HCEC 1CT (cell line): ENCODE measurements around the gene DAW1.
"Not testable (repeated sequence)": the region's sequence is repeated elsewhere in the genome, so short reads cannot be mapped to it uniquely, and the experiment has no call there.

Source experiments
- DNase-seq: peaks from one replicate; pipeline ENCODE4 v3.0.0-alpha.2; 2017

Gene DAW1

DNA sequence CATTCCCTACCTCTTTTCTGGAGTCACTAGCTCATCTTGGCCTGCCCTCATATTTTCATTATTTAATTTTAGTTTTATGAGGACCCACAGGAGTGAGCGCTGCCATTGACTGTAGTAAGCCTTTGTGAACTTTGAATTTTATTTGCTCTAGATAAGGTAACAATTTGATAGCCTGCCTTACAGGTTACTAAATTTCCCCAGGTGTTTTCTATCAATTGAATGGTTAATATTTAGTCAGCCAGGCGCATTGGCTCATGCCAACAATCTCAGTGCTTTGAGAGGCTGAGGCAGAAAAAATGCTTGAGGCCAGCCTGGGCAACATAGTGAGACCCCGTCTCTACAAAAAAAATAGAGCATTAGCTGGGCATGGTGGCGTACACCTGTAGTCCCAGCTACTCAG lies 50.2 kb downstream of the DAW1 start:
- DNase-seq = no peak

DNA sequence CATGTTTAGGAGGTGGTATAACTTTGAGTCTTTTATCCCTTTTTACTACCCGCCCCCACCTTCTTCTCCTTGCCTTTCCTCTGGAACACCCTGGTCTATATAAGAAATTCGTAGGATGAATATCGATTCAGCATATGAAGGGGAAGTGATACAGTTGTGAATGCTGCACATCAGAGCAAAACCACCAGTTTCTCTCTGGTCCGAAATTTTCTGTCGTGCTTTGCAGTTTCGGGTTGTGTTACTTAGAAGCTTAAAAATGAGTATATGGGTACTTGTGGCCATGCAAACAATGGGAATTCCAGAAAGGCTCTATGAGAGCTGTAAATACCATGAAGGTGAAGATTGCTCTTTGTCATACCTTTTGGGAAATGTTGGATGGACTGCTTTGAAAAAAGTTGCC lies 60.6 kb downstream of the DAW1 start:
- no peak for DNase-seq

DNA sequence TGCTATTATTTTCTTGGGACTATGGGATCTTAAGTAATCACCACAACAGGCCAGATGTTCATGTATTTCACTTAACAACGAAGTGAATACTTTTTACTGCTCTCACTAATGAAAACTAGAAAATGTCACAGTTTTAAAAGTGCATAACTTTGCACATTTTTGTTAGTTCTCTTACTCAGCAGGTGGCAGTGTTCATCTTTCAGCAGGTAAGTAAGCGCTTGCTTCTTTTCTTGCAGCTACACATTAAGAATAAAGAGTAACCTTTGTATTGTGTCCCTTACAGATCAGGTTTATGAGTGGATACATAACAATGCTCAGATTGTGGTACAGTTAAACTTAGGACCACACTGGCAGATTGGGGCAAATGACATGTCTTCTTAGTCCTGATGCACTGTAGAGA lies 61.0 kb downstream of the DAW1 start:
- DNase-seq = no peak

- no peak for DNase-seq
These were observed 62.5 kb downstream of the DAW1 start for GRCh38 chr2:227933884-227934283.

DNA sequence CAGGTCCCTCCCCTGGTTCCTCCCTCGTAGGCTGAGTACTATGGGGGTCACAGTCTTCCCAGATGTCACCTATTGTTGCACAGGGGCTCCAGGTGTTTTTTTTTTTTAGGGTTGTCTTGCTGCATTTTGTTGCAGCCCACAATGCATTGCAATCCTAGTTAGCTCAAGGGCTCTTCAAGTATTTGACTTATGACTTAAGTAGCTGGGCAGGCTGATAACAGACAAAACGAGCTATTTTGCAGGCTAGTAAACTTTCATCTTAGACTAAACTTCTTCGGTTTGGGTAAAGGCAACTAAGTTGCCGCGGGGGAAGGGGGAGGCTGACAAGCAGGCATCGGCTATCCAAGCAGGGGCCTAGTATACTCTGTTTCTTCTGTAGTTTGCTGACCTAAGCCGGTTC lies 64.8 kb downstream of the DAW1 start:
- not testable (repeated sequence) for DNase-seq

- peak; percentile 53 for DNase-seq
These were observed 68.0 kb downstream of the DAW1 start for GRCh38 chr2:227939271-227940027.

DNA sequence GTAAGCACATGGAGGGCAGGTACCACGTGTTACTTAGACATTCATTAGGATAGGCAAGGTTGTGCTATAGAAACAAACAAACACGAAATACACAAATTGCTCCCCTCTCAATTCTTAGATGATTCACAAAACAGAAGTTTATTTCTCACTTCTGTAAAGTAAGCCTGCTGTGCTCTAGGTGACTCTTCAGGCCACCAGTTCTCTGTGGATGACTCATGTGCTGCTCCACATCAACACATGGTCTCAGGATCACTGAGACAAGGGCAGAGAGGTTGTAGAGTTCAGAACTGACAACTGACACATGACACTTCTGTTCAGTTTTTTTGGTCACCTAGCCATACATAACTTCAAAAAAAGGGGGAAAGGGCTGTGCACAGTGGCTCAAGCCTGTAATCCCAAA lies 70.6 kb downstream of the DAW1 start:
- DNase-seq = no peak

GRCh38 chr2:227942965-227943364 lies 71.5 kb downstream of the DAW1 start:
- no peak for DNase-seq

- no peak for DNase-seq
These were observed 88.9 kb downstream of the DAW1 start for GRCh38 chr2:227960317-227960716.

GRCh38 chr2:227971619-227972230 lies 100.3 kb downstream of the DAW1 start:
- no peak for DNase-seq

- DNase-seq = no peak
These were observed 101.8 kb downstream of the DAW1 start for GRCh38 chr2:227973241-227973640.
